NAMALWA (cell line): ENCODE measurements around the gene KLK6.
A peak's percentile ranks its signal among the peaks of the same experiment; 100 is the strongest.

ENCODE experiments used
- DNase-seq: peaks from one replicate; pipeline ENCODE4 v3.0.0-alpha.2; 2015; ENCODE audit warnings: low spot score

The KLK6 gene

GRCh38 chr19:50969413-50969760 lies at the start of gene KLK6:
KLK6 (minus strand) TSS chr19:50969591; CDS start chr19:50968104, 1,487 bp downstream.
- DNase-seq: no peak

DNA sequence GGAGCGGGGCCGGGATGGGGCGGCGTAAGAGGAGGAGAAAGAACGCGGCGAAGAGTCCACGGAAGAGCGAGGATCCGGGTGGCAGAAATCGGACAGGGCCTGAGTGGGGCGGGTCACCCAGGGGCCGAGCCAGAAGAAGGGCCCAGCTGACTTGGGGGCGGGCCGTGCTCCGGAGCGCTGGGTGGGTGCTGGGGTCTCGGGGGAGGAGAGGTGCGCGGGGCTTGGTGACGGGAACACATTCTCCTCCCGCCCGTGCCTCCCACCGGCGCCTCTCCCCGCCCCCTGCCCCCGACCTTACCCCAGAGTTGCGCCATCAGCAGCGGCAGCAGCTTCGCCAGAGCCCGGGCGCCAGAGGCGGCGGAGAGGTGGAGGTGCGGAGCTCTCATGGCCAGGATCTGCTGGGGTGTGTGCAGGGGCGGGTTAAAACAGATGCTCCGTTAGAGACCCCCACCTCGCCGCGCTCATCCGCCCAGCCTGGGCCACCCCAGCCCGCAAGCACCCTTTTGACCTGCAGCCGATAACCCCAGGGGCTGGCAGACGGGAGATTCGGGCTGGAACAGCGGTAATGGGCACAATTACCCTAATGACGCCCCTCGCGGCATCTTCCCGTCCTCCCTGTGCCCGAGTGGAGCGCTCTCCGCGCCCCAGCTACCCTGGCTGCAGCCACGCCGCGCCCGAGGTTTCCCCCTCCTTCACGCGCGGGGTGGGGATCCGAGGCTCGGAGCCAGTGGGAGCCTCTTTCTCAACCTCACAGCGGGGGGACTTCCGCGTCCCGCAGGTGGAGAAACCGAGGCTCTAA lies 49.6 kb upstream of the KLK6 start:
- no peak for DNase-seq

- DNase-seq: no peak
Observed at GRCh38 chr19:51016798-51017683, 47.6 kb upstream of the KLK6 start.

DNA sequence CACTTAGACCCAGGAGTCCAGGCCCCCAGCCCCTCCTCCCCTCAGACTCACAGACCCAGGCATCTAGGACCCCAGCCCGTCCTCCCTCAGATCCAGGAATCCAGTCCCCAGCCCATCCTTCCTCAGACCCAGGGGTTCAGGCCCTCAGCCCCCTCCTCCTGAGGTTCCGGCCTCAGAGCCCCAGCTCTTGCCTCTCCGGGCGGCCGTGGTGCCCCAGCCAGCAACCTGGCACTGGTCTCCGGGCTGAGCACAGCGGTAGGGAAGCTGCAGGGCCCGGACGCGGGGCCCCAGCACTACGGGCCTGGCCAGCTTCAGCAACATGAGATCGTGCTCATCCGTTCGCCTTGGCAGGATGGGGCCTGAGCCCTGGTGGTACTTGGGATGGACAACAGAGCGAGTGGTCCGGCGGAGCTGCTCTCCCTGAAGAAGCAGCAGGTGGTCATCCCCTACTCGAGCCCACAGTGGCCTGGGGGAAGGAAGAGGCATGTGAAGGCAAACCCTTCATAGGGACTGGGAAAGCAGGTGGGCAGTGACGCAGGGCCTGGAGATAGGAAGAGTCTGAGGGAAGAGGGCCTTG lies 46.4 kb upstream of the KLK6 start:
- DNase-seq: no peak

DNA sequence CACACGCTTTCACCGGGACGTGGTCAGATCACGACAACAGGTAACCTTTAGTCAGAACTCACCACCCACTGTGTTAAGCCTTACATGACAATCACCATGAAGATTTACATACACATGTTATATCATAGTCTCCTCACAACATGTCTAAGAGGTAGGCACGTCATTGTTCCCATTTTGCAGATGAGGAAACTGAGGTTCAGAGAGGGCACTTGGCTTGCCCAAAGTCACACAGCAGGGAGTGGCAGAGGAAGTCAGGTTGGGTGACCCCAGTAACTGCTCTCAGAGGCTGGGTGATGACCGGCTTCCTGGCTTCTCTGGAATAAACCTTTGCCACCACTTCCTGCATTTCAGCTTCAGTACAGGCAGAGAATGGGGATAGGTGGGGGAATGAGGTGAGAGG lies 44.9 kb upstream of the KLK6 start:
- DNase-seq: no peak

DNA sequence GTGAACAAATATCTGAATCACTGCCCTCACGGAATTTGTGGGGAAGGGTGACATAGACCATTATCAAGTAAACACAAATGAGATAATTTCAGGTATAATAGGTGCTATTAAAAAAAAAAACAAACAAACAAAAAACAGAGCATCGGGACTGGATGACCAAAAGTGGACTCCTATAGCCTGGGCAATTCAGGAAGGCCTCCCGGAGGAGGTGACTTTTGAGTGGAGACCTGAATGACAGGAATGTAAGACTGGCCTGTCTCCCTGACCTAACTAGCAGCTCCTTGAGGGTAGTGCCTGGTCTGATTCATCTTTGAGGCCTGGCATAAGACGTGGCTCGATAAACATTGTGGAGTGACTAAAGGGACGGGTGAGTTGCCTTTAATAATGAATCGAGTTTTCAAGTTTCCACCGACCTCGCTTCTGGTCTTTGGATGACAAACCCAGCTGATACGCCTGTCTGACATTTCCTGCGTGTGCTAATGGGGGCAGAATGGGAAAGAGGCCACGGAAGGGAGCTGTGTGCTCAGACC lies 43.3 kb upstream of the KLK6 start:
- DNase-seq: no peak

- DNase-seq: no peak
Observed at GRCh38 chr19:51010066-51010795, 40.8 kb upstream of the KLK6 start.

DNA sequence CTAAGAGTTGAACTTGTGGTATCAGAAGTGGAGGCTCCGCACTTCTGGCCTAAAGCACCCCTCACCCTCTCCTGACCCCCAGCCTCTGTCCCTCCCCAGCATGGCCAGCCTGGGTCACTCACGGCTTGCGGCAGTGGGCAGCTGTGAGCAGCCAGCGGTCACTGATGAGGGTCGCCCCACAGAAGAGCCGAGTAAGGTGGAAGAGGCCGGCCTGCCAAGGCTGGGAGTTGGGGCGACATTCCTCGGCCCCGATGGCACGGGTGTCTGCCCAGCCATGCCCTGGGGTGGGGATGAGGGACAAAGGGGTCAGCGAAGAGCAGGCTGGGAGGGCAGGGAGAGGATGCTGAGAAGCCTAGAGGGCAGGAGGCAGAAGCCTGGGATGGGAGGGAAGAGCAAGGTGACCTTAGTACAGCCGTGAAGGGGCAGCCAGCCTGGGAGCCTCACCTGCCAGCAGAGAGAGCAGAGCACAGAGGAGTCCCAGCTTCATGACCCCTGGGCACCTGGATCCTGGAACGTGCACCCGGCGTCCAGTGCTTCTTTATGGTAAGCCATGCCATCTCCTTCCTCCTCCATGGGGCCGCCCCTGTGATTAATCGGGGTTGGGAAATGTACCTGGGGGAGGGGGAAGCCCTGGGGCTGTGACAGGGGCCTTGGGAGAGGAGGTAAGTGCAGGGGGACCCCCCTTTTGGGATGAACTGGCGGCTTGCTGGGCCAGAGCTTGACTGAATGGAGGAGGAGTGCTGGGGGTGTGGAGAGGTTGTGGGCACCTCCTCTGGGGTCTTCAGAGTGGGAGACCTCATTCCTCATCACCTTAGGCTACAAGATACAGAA lies 39.9 kb upstream of the KLK6 start:
- DNase-seq: no peak

DNA sequence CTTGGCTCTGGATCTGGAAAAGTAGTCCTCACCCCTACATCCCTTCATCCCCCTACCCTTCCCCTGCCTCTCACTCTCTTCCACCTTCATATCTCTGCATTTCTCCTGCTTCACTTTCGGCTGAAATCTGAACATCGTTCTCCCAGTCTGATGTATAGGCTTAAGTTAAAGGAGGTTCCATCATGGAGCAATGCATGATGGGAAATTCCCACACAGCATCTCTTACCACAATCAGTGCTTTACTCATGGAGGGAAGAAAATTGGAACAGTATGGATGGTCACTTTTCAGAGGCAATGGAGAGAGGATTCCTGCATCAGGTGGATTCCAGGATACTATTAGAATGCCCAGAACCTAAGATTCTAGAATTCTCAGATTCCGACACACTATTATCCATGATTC lies 38.1 kb upstream of the KLK6 start:
- DNase-seq: no peak

- no peak for DNase-seq
Observed at GRCh38 chr19:51006406-51006805, 37.0 kb upstream of the KLK6 start.

DNA sequence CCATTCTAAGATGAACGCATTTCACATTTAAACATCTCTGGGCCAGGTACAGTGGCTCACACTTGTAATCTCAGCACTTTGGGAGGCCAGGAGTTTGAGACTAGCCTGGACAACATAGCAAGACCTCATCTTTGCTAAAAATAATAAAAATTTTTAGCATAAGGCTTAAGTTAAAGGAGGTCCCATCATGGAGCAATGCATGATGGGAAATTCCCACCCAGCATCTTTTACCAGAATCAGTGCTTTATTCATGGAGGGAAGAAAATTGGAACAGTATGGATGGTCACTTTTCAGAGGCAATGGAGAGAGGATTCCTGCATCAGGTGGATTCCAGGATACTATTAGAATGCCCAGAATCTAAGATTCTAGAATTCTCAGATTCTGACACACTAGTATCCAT lies 35.9 kb upstream of the KLK6 start:
- no peak for DNase-seq

GRCh38 chr19:51003316-51003715 lies 33.9 kb upstream of the KLK6 start:
- no peak for DNase-seq

DNA sequence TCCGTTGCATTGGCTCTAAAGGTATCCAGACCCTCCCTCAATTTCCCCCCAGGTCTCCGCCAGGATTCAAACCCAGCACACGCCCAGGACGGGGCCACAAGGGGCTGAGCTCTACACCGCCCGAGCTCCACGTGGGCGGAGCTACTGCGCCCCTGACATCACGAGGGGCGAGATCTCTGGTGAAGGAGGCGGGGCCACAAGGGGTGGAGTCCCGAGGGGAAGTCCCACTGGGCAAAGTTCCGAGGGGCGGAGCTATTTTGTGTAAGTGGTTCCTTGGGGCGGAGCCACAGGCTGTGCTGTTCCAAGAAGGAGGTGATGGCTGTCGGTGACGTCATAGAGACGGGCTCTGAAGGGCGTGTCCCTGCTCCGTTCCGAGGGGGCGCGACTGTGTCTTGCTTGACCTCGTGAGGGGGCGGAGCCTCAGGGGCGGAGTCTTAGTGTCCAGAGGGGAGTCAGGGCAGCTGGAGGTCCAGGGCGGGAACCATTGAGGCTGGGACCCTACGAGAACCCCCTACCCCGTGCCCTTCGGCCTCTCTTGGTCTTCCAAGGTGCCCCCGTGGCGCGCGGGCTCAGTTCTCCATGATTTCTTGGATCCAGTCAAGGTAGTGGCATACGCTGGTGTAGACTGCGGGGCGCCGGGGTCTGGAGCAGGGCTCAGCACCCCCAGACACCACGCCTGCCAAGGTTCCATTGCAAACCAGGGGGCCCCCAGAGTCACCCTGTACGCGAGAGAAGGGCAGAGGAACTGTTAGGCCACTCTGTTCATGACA lies 33.3 kb upstream of the KLK6 start:
- DNase-seq: peak; percentile 70

DNA sequence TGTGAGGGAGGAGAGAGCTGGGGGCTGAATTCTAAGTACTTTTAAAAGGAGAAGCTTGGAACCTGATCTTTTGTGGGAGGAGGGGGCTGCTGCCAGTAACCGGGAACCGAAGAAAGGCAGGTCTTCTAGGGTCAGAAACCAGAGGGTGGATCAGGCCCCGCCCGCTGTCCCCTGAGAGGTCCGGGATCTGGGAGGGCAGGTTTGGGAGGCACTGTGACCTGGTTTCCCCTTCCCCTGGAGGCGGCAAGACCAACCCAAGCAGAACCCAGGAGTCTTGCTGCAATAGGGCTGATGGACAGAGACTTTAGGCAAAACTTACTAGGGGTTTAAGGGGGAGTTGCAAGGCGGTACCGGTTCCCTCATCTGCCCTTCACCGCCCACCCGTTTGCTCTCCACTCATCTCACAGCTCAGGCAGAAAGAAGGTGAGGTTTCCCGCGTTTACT lies 32.7 kb upstream of the KLK6 start:
- DNase-seq: no peak

DNA sequence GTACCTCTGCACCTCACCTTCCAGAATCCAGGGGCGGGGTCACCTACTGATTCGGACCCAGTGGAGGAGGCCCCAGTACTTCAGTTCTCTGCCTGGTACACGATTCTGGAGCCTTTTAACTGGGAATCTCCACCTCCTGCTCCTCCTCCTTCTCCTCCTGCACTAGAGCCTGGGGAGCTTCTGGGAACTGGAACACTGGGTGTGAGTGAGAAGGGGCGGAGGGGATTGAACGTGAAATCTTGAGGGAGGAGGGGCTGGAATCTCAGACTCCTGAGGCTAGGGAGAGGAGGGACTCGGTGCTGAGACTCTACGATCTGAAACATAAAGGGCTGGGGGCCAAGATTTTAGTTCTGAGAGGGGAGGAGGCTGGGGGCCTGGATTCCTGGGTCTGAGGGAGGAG lies 32.1 kb upstream of the KLK6 start, which contains the start of gene KLK8:
Gene KLK8 (minus strand): TSS at position 90 of the 400 bp plus-strand sequence. CDS start 437 bp downstream, outside the sequence.
- DNase-seq: no peak

GRCh38 chr19:51000981-51001380 lies 31.6 kb upstream of the KLK6 start:
- no peak for DNase-seq

GRCh38 chr19:51000426-51000825 lies 31.0 kb upstream of the KLK6 start:
- DNase-seq: no peak

DNA sequence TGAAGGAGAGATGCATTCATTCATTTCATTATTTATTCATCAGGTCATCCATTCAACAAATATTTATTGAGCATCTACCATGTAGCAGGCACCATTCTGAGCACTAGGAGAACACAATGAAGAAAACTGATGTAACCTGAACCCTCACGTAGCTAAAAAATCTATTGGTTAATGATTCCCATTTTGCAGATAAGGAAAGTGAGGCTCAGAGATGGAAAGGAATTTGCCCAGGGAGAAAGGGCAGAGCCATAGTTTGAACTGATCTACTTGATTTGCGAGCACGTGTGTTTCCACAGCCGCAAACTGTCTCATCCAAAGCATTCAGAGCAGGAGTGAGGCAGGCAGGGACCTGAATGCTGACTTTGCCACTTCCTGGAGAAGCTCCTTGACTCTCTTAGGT lies 29.3 kb upstream of the KLK6 start:
- no peak for DNase-seq

DNA sequence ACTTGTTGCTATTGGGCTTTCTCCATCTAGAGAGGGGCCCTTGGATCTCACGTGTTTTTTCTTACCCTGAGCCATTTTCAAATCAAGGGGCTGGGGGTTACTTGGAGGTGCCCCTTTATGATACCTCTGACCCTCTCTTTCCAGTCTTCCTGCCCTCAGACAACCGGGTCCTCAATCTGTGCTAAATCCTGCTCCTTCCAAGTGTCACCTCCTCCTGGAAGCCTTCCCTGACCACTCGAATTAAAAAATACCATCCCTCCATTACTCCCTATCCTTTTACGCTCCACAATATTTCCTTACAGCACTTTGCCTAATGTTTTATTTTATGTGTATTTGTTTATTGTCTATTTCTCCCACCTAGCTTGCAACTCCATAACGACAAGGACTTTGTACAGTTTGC lies 28.7 kb upstream of the KLK6 start:
- no peak for DNase-seq

DNA sequence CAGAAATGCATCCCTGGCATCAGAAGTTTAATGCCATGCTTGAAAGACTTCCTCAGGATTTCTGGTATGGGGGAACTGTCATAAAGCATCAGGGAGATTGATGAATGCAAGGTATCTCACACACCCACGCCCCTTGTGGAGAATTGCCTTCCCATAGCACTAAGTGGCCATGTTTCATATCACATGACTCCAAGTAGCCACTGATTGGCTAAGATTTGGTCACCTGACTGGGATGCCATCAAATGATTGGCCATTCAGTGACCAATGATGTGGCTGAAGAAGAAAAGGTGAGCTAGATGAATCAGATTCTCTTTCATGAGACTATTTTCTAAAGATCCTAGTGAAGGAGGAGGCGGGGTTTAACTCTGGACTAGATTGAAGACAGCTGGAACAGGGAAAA lies 24.7 kb upstream of the KLK6 start:
- DNase-seq: peak; percentile 94
